Measurements from ENCODE around the gene RABIF.
"Not testable (repeated sequence)": the region's sequence is repeated elsewhere in the genome, so short reads cannot be mapped to it uniquely, and the experiment has no call there.

The RABIF gene

DNA sequence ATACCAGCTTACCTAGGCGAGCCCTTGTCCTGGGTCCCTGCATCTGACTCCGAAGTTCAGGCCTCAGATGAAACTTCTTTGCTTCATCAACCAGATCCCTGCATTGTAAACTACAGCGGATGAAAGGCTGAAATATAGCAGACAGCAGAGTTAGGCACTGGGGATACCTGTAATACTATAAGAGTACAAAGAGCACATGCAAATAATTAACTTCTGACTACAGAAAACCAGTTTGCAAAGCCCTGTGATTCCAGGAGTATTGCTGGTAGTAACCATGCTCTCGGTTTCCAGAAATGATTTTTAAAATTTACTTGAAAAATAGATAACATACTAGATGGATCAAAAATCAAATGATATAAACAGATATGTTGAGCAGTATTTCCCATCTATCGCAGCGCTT is 20.0 kb upstream of the RABIF start:
- no peak overlapping the region for H3K4me3 ChIP-seq (ENCODE audit: low read depth, low read length)
- H3K36me3 ChIP-seq (replicated peaks), result peaks cover 43% of the 10 kb centered on the region
- H3K27ac ChIP-seq, result no peak overlapping the region
- no peak for DNase-seq
- in situ Hi-C loops (cut with HindIII; ENCODE audit: low pct_ligation_motif_present, low sequenced_read_pairs), result no loop called here
- no peaks in the 10 kb centered on the region for H3K27me3 ChIP-seq (replicated peaks)
- TF ChIP-seq, protein P1, sequence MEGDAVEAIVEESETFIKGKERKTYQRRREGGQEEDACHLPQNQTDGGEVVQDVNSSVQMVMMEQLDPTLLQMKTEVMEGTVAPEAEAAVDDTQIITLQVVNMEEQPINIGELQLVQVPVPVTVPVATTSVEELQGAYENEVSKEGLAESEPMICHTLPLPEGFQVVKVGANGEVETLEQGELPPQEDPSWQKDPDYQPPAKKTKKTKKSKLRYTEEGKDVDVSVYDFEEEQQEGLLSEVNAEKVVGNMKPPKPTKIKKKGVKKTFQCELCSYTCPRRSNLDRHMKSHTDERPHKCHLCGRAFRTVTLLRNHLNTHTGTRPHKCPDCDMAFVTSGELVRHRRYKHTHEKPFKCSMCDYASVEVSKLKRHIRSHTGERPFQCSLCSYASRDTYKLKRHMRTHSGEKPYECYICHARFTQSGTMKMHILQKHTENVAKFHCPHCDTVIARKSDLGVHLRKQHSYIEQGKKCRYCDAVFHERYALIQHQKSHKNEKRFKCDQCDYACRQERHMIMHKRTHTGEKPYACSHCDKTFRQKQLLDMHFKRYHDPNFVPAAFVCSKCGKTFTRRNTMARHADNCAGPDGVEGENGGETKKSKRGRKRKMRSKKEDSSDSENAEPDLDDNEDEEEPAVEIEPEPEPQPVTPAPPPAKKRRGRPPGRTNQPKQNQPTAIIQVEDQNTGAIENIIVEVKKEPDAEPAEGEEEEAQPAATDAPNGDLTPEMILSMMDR (IDR thresholded peaks at IDR 0.05; ENCODE audit: low read depth, low read length, missing control alignments), result no peak

DNA sequence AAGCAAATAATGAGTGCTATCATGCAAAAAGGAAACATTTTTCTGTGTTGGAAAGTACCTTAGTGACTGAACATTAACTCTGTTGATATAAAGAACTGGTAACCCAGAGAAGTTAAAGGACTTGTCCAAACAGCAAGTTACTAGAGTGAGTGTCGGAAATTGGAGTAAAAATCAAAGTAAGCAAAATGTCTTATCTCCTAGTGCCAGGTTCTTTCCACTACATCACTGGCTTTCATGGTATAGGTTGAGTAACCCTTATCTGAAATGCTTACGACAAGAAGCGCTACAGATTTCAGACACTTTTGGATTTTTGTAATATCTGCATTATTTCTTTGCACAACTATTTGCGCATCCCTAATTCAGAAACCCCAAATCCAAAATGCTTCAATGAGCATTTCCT is 16.4 kb upstream of the RABIF start:
- Histone ChIP-seq H3K27me3 (replicated peaks) (no peaks in the 10 kb centered on the region), H3K36me3 (replicated peaks) (peaks cover 29% of the 10 kb centered on the region), H3K27ac (no peak overlapping the region), H3K4me3 (ENCODE audit: low read depth, low read length) (no peak overlapping the region)
- no peak for DNase-seq
- TF ChIP-seq, protein P1 (IDR thresholded peaks at IDR 0.05; ENCODE audit: low read depth, low read length, missing control alignments), result no peak
- in situ Hi-C loops (cut with HindIII; ENCODE audit: low pct_ligation_motif_present, low sequenced_read_pairs), result no loop called here

DNA sequence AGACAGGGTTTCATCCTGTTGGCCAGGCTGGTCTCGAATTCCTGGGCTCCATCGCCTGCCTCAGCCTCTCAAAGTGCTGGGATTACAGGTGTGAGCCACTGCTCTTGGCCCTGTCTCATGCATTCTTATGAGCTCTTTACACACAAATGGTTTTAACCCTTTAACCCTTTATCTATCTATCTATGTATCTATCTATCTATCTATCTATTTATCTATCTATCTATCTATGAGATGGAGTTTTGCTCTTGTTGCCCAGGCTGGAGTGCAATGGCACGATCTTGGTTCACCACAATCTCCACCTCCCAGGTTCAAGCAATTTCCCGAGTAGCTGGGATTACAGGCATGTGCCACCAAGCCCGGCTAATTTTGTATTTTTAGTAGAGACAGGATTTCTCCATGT is 14.9 kb upstream of the RABIF start:
- H3K27ac ChIP-seq; H3K27me3 ChIP-seq (replicated peaks); DNase-seq; H3K4me3 ChIP-seq (ENCODE audit: low read depth, low read length); in situ Hi-C loops (cut with HindIII; ENCODE audit: low pct_ligation_motif_present, low sequenced_read_pairs): not testable (repeated sequence)
- peaks cover 18% of the 10 kb centered on the region for H3K36me3 ChIP-seq (replicated peaks)

GRCh38 chr1:202901555-202901954 is 12.6 kb upstream of the RABIF start:
- H3K27ac ChIP-seq, result no peak overlapping the region
- no peak for DNase-seq
- TF ChIP-seq, protein P1 (IDR thresholded peaks at IDR 0.05; ENCODE audit: low read depth, low read length, missing control alignments), result no peak
- peaks cover 17% of the 10 kb centered on the region for H3K36me3 ChIP-seq (replicated peaks)
- H3K4me3 ChIP-seq (ENCODE audit: low read depth, low read length), result no peak overlapping the region
- H3K27me3 ChIP-seq (replicated peaks), result no peaks in the 10 kb centered on the region
- in situ Hi-C loops (cut with HindIII; ENCODE audit: low pct_ligation_motif_present, low sequenced_read_pairs), result no loop called here

- in situ Hi-C loops (cut with HindIII; ENCODE audit: low pct_ligation_motif_present, low sequenced_read_pairs), result no loop called here
- TF ChIP-seq, protein P1 (IDR thresholded peaks at IDR 0.05; ENCODE audit: low read depth, low read length, missing control alignments), result no peak
- Histone ChIP-seq H3K27ac (no peak overlapping the region), H3K4me3 (ENCODE audit: low read depth, low read length) (no peak overlapping the region), H3K27me3 (replicated peaks) (no peaks in the 10 kb centered on the region), H3K36me3 (replicated peaks) (peaks cover 43% of the 10 kb centered on the region)
- no peak for DNase-seq
Observed at GRCh38 chr1:202892501-202892900, 3.6 kb upstream of the RABIF start.

DNA sequence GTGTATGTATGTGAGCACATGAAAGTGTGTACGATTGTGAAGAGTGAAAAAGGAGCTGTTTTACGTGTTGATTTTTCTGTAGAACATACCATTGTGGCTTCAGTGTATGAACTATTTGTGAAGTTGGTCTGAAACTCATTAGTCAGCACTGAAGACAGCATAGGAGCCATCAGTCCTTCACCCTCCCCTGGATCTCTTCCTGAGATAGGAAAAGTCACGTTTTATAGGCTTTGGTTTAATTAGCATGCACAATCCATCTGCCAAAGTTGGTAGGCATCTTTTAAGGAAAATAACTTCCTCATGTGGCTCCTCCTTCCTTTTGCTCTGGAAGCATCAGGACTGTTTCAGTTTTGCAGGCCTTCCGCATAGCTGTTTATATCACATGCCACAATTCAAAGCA is 1.4 kb upstream of the RABIF start:
- H3K27me3 ChIP-seq (replicated peaks), result no peaks in the 10 kb centered on the region
- TF ChIP-seq, protein P1 (IDR thresholded peaks at IDR 0.05; ENCODE audit: low read depth, low read length, missing control alignments), result no peak
- H3K27ac ChIP-seq, result no peak overlapping the region
- no peak for DNase-seq
- in situ Hi-C loops (cut with HindIII; ENCODE audit: low pct_ligation_motif_present, low sequenced_read_pairs), result no loop called here
- no peak overlapping the region for H3K4me3 ChIP-seq (ENCODE audit: low read depth, low read length)
- peaks cover 27% of the 10 kb centered on the region for H3K36me3 ChIP-seq (replicated peaks)

Measured in brain microvascular endothelial cell (primary cell).